HG03469 (cell line): Measurements from ENCODE around the gene VAV2.

Source experiments
- ATAC-seq: cut with Tn5 transposase; IDR thresholded peaks from one replicate; pipeline ENCODE4 v1.9.1; 2021; ENCODE audit warnings: mild to moderate bottlenecking, moderate library complexity, moderate number of reproducible peaks; ENCODE audit not compliant: unreplicated experiment

Gene VAV2

DNA sequence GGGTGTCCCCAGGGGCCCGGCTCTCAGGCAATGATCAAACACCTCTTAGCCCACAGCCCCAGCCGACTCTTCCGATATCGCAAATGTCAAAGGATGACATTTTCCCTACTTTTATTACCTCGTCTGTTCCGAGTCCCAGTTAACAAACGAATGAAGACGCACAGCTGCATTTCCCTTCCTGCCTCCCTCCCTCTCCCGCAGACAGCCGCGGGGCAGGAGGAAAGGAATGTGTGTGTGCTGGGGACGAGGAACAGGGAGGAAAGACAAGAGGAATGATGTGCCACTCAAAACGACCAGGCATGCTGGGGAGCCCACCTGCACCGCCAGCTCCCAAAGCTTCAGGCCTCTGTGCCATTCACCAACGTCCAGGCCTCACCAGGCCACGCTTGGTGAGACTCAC is 128.1 kb downstream of the VAV2 start:
- ATAC-seq: no peak

DNA sequence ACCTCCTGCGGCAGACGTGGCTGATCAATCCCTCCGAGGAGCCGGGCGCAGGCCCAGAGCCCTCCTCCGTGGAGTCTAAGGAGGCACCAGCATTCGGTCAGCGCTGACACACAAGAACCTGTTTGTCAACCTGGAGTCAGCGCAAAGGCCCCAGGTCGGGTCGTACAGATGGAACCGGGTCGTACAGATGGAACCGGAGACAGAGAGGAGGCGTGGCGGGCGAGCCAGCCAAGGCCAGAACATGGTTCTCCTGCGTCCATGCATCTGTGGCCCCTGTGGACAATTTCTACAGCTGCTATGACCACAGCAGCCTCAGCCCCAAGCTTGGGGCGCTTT is 128.9 kb downstream of the VAV2 start:
- ATAC-seq: no peak

DNA sequence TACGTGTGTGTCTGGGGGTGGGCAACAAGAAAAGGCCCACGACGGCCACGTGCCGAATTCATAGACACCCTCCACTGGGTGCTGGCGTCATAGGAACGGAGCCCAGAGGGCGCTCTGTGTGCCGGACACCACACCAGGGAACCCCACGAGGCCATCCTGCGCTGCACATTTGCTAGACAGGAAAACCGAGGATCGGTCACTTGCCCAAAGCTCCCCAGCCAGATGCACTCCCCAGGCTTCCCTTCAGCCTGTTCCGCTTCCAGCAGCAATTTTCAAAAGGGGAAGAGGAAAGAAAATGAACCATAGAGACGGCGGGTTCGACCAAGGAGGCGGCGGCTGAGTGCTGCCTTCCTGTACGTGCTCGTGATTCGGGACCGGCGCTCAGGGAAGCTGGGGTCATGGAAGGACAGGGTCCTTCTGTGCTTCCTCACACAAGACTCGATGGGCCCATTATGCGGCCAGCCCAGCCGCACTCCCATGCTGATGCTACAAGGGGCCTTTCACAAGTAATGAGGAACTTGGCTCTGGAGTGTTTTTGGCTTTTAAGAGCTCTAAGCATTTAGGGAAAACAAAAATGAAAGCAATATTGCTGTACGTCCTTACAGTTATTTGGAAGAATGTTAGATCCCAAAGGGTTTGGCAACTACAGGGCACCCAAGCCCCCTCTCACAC is 129.4 kb downstream of the VAV2 start:
- ATAC-seq: no peak

- ATAC-seq: no peak
Observed at GRCh38 chr9:133861692-133862091, 130.4 kb downstream of the VAV2 start.

DNA sequence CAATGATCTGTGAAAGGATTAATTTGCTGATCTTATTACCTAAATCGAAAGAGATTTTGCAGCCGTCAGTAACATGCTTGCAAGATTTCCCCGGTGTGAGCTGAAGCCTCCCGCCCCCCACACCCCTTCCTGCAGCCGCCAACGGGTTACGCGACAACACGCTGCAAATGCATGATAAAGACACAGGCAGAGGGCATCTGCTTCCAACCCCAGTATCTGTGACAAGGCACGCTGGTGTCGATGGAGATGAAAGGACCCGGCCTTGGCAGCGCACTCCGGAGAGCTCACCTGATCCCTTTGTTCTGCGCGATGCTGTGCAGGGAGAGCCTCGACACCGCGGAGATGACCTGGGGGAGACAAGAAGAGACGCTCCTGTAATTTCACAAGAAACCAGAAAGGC is 131.0 kb downstream of the VAV2 start:
- no peak for ATAC-seq

GRCh38 chr9:133858771-133859170 is 133.4 kb downstream of the VAV2 start:
- no peak for ATAC-seq

GRCh38 chr9:133857639-133858038 is 134.5 kb downstream of the VAV2 start:
- ATAC-seq: no peak

GRCh38 chr9:133856798-133857197 is 135.3 kb downstream of the VAV2 start:
- no peak for ATAC-seq

GRCh38 chr9:133855802-133856521 is 136.2 kb downstream of the VAV2 start:
- ATAC-seq: no peak

- no peak for ATAC-seq
Observed at GRCh38 chr9:133855371-133855770, 136.8 kb downstream of the VAV2 start.

DNA sequence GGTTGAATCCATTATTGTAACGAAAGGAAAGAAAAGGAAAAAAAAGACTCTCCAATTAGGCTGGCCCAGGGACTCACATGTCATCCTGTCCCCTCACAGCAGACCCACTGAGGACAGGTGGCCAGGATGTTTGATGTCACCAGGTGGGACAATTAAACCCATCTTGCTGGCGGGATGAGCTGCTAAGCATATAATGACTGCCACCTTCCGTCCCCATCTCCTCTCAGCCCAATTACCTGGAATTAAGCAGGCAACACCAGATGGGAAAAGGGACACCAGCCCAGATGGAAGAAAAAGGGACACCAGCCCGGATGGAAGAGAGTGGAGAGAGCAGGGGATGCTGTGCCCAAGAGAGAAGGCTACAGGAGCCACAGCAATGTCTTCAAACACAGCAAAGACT is 137.4 kb downstream of the VAV2 start:
- ATAC-seq: no peak

DNA sequence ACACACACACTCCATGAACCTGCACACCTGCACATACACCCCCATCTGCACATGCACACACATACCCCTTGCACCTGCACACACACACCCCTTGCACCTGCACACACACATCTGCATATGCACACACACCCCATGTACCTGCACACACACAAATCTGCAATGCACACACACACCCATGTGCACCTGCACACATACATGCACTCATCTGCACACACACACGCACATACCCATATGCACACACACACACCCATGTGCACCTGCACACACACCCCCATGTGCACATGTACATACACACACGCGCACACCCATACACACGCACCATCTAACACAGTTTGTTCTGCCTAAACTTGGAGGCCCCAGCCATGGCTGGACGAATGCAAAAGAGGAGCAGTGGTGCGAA is 138.1 kb downstream of the VAV2 start:
- no peak for ATAC-seq

DNA sequence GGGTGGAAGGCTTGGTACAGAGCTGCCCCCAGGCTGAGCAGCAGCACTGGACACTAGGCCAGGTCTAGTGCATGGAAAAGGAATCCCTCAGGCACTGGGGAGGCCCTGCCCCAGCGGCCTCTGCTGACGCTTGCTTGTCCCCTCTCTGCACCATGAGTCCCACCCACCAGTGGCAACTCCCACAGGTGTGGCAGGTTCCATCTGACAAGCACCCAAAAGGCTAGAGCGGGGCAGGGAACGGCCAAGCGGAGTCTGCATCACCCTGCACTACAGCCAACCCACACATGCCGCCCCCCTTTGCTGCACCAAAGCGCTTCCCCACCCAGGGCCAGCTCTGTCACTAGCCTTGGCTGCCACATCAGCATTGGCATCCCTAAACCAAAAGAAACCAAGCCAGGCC is 138.8 kb downstream of the VAV2 start:
- no peak for ATAC-seq

- ATAC-seq: no peak
Observed at GRCh38 chr9:133852431-133852830, 139.7 kb downstream of the VAV2 start.

DNA sequence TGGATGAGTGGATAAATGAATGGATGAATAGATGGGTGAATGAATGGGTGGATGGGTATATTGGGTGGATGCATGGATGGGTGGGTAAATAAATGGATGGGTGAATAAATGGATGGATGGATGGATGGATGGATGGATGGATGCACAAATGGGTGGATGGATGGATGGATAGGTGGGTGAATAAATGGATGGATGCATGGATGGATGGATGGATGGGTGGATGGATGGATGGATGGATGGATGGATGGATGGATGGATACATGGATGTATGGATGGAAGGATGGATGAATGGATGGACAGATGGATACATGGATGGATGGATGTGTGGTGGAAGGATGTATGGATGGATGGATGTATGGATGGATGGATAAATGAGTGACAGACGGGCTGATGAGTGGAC is 140.4 kb downstream of the VAV2 start:
- no peak for ATAC-seq

DNA sequence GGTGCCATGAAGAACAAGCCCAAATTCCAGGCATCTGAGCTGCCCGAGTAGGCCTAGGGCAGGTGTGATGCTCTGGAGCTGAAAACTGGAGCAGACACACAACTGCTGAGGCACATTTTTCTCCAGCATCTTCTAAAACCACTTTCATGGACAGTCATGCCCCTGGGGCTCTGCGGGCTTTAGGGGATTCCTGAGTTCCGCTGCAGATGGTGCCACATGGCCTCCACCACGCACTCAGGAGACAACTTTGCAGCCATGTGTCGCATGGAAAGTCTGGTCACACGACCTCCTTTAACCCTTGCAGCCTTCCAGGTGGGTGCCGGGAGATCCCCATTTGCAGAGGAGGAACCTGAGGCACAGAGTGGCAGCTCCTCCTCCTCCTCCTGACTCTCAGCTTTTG is 141.2 kb downstream of the VAV2 start:
- ATAC-seq: no peak

GRCh38 chr9:133850161-133850560 is 142.0 kb downstream of the VAV2 start:
- no peak for ATAC-seq

DNA sequence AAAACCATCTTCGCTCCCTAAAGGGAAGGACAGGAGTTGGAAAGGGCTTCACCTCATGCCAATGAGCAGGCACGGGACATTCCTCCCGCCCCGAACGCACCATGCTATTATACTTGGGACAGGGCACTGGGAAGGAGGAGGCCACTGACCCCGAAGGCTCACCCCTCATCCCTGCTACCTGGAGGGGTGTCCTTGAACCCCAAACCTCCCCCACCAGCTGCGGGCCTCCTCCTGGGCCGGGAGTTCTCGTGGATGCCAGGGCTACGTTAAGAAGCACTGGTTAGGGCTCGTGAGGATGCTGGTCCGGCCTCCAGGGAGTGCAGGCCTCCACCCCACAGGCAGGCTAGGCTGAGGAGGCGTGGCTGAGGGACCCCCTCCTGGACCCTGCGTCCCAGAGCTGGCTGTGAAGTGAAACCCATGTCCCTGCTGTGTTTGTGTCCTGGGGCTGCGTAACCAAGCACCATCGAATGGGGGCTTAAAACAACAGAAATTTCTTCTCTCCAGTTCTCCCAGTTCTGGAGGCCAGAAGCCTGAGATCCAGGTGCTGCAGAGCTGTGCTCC is 142.9 kb downstream of the VAV2 start:
- no peak for ATAC-seq

DNA sequence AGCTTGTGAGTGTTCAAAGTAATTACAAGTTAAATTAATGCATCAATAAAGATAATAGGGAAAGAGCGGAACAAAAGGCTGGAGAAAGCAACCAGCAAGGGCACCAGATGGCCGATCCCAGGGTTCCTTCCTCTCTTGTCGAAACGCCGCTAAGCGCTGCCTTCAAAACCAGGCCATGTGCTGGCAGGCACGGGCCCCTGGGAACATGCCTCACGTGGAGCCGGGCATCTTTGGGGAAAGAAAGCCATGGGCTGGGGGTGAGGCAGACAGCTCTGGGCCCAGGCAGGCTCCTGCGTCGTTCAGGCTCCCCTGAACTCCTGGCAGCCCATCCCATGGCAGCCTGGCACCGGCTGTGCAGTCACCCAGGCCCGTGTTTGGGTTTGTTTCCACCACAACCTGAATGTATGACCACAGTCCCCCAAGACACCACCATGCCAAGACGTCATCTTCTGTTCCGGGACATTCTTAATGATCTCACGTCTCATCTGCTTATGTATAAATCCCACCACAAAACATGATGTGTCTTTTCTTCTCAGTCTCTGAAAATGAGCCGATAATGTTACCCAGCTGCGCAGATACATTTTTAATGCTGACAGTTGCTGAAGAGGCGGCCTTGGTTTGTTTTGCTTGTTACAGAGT is 143.5 kb downstream of the VAV2 start:
- no peak for ATAC-seq

DNA sequence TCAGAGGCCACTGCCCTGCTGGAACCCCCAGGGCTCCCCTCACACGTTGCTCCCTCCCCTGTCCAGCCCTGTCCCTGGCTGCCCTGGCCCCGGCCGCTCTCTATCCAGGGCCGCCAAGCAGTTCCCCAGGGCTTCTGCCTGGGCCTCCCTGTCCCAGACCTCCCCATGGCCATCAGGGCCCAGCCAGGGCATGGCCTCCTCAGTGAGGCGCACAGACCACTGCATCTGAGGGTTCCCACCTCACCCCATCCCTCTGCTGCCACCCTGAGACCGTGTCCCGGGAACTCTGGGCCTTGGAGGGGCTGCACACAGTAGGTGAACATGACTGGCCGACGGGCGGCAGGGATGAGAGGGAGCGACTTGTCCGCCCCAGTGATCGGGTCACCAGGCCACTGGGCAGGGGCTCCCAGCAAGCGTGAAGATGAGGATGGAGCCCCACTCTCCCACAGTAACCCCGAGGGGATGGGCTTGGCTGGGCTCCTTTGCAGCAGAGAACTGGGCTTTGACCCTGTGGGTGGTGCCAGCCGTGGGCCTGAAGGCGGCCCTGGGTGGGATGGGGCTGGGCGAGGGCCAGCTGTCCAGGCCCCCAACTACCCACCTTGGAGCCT is 145.5 kb downstream of the VAV2 start:
- ATAC-seq: no peak

DNA sequence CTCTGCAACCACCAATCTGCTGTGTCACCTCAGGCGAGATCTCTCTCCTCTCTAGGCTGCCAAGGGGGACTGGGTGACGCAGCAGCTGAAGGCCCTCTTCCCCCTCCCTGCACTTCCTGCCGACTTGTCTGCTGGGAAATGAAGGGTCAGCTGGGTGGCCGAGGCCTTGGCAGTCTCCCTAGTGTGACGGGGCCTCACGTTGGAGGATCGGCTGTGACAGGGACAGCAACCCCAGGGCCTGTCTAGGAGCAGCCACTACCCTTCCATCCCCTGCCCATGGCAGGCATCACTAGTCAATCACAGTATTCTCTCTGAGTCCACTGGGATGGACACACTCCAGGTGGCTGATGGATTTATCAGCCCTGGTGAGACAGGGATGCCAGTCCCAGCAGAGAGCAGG is 146.7 kb downstream of the VAV2 start:
- no peak for ATAC-seq
